HepG2 (cell line): ENCODE measurements around the gene NDUFC1. TPM values are rescaled to one million over a fixed set of nuclear protein-coding genes. Genes with fewer than 3 reads are reported as not detected.

ENCODE experiments used
- DNMT1 ChIP-seq: sonication (generic); formaldehyde crosslinking; IDR thresholded peaks from 2 replicates; pipeline ENCODE4 v1.5.1; 2020; ENCODE audit warnings: mild to moderate bottlenecking, missing genetic modification reagents
- FLYWCH1 ChIP-seq: sonication (generic); formaldehyde crosslinking; IDR thresholded peaks from 2 replicates; pipeline ENCODE4 v1.8.1; 2023; ENCODE audit warnings: mild to moderate bottlenecking, missing genetic modification reagents
- JUND ChIP-seq: sonication (generic); formaldehyde crosslinking; IDR thresholded peaks from 2 replicates; pipeline ENCODE4 v1.8.0; 2022; ENCODE audit warnings: mild to moderate bottlenecking, missing genetic modification reagents
- NFRKB ChIP-seq: fragments of 450-650 bp; IDR thresholded peaks from 2 replicates; pipeline ENCODE4 v1.6.1; 2017
- PRDM4 ChIP-seq: sonication (generic); formaldehyde crosslinking; IDR thresholded peaks from 2 replicates; pipeline ENCODE4 v1.9.0; 2021; ENCODE audit warnings: missing genetic modification reagents, borderline replicate concordance
- SIX1 ChIP-seq: sonication (generic); formaldehyde crosslinking; IDR thresholded peaks from 2 replicates; pipeline ENCODE4 v1.4.0; 2020; ENCODE audit warnings: missing genetic modification reagents, borderline replicate concordance
- ZBTB37 ChIP-seq: sonication (generic); formaldehyde crosslinking; IDR thresholded peaks from 2 replicates; pipeline ENCODE4 v1.4.0; 2020; ENCODE audit warnings: mild to moderate bottlenecking, missing genetic modification reagents
- ZFX ChIP-seq: sonication (generic); formaldehyde crosslinking; IDR thresholded peaks from 2 replicates; pipeline ENCODE4 v1.4.0; 2020; ENCODE audit warnings: mild to moderate bottlenecking, low read depth, missing genetic modification reagents, moderate library complexity
- ZIK1 ChIP-seq: sonication (generic); formaldehyde crosslinking; IDR thresholded peaks from 2 replicates; pipeline ENCODE4 v1.5.0; 2020; ENCODE audit warnings: mild to moderate bottlenecking, low read depth, missing genetic modification reagents, borderline replicate concordance
- ZNF274 ChIP-seq: sonication (generic); formaldehyde crosslinking; IDR thresholded peaks from 2 replicates; pipeline ENCODE4 v1.5.1; 2020; ENCODE audit warnings: mild to moderate bottlenecking, missing genetic modification reagents
- ZNF282 ChIP-seq: fragments of 450-650 bp; IDR thresholded peaks from 2 replicates; pipeline ENCODE4 v1.6.1; 2018; ENCODE audit not compliant: partially characterized antibody
- polyA plus RNA-seq, 8 experiments: library from polyadenylated mRNA; depleted of rRNA in 3 of 8; stranded (reverse) in 7 of 8; unstranded in 1 of 8; fragments of >200 nt; fragmentation: Illumina TruSeq in 4 of 8; extraction: Trizol in 4 of 8; gene quantifications; 2 replicates each; pipeline versions ENCODE4 v1.2.1 to v1.2.3, GENCODE V29; 2011 to 2016; ENCODE audit warnings: low read depth in 4 of 8, missing spikeins in 1 of 8, mixed read lengths in 1 of 8; ENCODE audit not compliant: insufficient read depth in 1 of 8
- total RNA-seq, 5 experiments: library from RNA; depleted of rRNA; stranded (reverse); fragments of >200 nt; fragmentation: Illumina TruSeq; extraction: Trizol; gene quantifications; 2 replicates each; pipeline ENCODE4 v1.2.3, GENCODE V29; 2016; ENCODE audit warnings: low read depth in 1 of 5

Gene NDUFC1
- total and polyA plus RNA-seq, 2 of the 13 experiments (the other 11 are each of a cell fraction or from before 2014, with no cell fraction given), result 43.4 to 96.4 TPM

- TF ChIP-seq ZBTB37 (CRISPR knock-in tag) (0 out of 2 replicates have a peak, but pooled peaks have one; percentile 41), SIX1 (CRISPR knock-in tag) (no peak), ZNF282 (no peak), NFRKB (no peak), ZFX (CRISPR knock-in tag) (no peak; the same call in 1 of the 2 replicates), FLYWCH1 (CRISPR knock-in tag) (no peak), DNMT1 (no peak), PRDM4 (CRISPR knock-in tag) (no peak), ZNF274 (CRISPR knock-in tag) (no peak), JUND (no peak), ZIK1 (CRISPR knock-in tag) (0 out of 2 replicates have a peak, but pooled peaks have one; percentile 41)
- TF ChIP-seq, all 625 proteins: peak for 6
These were observed 1.7 kb downstream of the NDUFC1 start (continued) for GRCh38 chr4:139300431-139301112.
